ENCODE measurements around the gene NEU4. TPM values are rescaled to one million over a fixed set of nuclear protein-coding genes. Genes with fewer than 3 reads are reported as not detected.

NEU4 gene
- total RNA-seq, 1 experiment from 2014 or later = 3.9 TPM

DNA sequence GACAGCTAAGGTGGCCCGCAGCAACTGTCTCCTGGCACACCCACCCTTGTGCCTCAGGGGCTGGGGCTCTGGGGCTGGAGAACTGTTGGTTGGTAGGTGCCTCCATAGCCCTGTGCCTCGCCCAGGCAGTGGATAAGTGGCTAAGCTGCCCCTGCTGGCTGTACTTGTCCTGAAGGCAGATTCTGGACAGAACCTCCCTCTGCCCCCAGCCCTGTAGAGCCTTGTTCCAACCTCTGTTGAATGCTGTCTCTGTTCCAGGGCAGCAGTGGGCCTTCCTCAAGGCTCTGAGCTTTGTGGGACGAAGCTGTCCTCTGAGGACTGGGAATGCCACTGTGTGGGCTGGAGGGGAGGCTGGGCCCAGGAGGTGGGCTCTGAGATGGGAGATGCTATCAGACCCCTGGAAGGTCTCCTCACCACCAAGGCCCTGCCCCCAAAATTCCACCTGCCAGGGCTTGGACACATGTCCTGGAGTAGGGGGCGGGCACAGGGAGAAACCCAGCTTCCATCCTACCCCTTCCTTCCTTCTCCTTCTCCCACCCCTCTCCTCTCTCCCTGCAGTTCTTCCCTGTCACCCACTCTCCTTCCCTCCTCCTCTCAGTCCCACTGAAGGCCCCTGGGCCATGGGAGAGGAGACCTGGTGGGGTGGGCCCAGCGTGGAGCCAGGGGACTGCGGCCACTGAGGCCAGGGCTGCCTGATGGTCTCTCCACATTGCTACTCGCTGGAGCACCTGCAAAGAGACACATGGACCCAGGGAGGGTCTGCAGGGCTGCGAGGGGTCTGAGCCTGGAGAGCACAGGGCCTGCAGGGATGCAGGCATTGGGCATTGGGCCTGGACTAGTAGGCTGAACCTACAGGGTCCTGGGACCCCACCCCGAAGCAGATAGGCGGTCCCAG is 51.4 kb downstream of the NEU4 start:
- Histone ChIP-seq H3K9me3 (no peaks in the 10 kb centered on the region), H3K4me3 (ENCODE audit: low read depth, low read length) (no peak overlapping the region), H3K4me1 (no peaks in the 10 kb centered on the region), H3K36me3 (ENCODE audit: control insufficient read depth, insufficient read depth, low read length) (no peaks in the 10 kb centered on the region), H3K27me3 (replicated peaks; ENCODE audit: control insufficient read depth, insufficient read depth, low read length) (no peaks in the 10 kb centered on the region)
- no TSS peak for BruUV-seq (replicated peaks)
- DNase-seq = no peak
- TF ChIP-seq, protein P1, sequence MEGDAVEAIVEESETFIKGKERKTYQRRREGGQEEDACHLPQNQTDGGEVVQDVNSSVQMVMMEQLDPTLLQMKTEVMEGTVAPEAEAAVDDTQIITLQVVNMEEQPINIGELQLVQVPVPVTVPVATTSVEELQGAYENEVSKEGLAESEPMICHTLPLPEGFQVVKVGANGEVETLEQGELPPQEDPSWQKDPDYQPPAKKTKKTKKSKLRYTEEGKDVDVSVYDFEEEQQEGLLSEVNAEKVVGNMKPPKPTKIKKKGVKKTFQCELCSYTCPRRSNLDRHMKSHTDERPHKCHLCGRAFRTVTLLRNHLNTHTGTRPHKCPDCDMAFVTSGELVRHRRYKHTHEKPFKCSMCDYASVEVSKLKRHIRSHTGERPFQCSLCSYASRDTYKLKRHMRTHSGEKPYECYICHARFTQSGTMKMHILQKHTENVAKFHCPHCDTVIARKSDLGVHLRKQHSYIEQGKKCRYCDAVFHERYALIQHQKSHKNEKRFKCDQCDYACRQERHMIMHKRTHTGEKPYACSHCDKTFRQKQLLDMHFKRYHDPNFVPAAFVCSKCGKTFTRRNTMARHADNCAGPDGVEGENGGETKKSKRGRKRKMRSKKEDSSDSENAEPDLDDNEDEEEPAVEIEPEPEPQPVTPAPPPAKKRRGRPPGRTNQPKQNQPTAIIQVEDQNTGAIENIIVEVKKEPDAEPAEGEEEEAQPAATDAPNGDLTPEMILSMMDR (IDR thresholded peaks at IDR 0.05; ENCODE audit: insufficient read depth in 1 of 2, low read depth in 1 of 2, low read length in 1 of 2, severe bottlenecking in 1 of 2, unreplicated experiment in 1 of 2) = no peak
- H3K27ac Mint-ChIP-seq (ENCODE audit: unreplicated experiment) = no peak overlapping the region
- no peaks in the 10 kb centered on the region for H3K27me3 Mint-ChIP-seq (ENCODE audit: insufficient read depth, unreplicated experiment)
- POLR2A ChIA-PET = no interaction called here
- CTCF ChIA-PET = no interaction called here
- H3K4me3 Mint-ChIP-seq (ENCODE audit: unreplicated experiment) = no peak overlapping the region
- peaks cover 14% of the 10 kb centered on the region for H3K4me1 Mint-ChIP-seq (ENCODE audit: low read depth, unreplicated experiment)
- intact Hi-C loops (cut with micrococcal nuclease; ENCODE audit: unreplicated experiment) = no loop called here
- peaks cover 18% of the 10 kb centered on the region for H3K9me3 Mint-ChIP-seq (ENCODE audit: unreplicated experiment)
- peaks cover 6% of the 10 kb centered on the region for H3K36me3 Mint-ChIP-seq (ENCODE audit: insufficient read depth, unreplicated experiment)

DNA sequence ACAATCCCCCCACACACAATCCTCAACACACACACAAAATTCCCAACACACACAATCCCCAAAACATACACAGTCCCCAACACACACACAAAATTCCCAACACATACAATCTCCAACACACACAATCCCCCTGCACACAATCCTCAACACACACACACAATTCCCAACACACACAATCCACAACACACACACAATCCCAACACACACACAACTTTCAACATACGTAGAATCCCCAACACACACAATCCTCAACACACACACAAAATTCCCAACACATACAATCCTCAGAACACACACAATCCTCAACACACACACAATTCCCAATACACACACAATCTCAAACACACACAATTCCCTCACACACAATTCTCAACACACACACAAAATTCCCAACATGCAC is 52.3 kb downstream of the NEU4 start:
- Mint-ChIP-seq H3K27me3 (ENCODE audit: insufficient read depth, unreplicated experiment) (no peaks in the 10 kb centered on the region), H3K4me1 (ENCODE audit: low read depth, unreplicated experiment) (peaks cover 14% of the 10 kb centered on the region), H3K27ac (ENCODE audit: unreplicated experiment) (peak overlapping the region; percentile 1), H3K9me3 (ENCODE audit: unreplicated experiment) (peaks cover 23% of the 10 kb centered on the region), H3K4me3 (ENCODE audit: unreplicated experiment) (no peak overlapping the region), H3K36me3 (ENCODE audit: insufficient read depth, unreplicated experiment) (peaks cover 6% of the 10 kb centered on the region)
- ChIA-PET POLR2A (no interaction called here), CTCF (no interaction called here)
- Histone ChIP-seq H3K4me3 (ENCODE audit: low read depth, low read length) (no peak overlapping the region), H3K36me3 (ENCODE audit: control insufficient read depth, insufficient read depth, low read length) (no peaks in the 10 kb centered on the region), H3K4me1 (no peaks in the 10 kb centered on the region), H3K27me3 (replicated peaks; ENCODE audit: control insufficient read depth, insufficient read depth, low read length) (no peaks in the 10 kb centered on the region), H3K9me3 (no peaks in the 10 kb centered on the region)
- BruUV-seq (replicated peaks) = no TSS peak
- intact Hi-C loops (cut with micrococcal nuclease; ENCODE audit: unreplicated experiment) = no loop called here
- TF ChIP-seq, protein P1 (IDR thresholded peaks at IDR 0.05; ENCODE audit: insufficient read depth in 1 of 2, low read depth in 1 of 2, low read length in 1 of 2, severe bottlenecking in 1 of 2, unreplicated experiment in 1 of 2) = no peak
- no peak for DNase-seq

DNA sequence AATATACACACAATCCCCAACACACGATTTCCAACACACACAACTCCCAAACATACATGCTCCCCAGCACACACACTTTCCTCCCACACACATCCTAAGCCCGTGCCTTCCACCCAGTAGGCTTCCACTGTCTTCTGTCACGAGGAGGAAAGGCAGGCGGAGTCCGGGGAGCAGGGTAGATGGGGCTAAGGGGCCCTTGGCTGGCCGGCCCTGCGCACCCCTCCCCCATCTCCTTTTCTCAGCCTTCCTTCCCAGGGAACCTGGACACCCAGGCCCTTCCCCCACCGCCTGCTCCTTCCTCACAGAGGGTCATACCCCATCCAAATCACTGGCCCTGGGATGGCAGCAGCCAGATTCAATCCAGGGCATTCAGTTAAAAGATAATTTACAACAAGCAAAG is 53.1 kb downstream of the NEU4 start:
- BruUV-seq (replicated peaks) = no TSS peak
- TF ChIP-seq, protein P1 (IDR thresholded peaks at IDR 0.05; ENCODE audit: insufficient read depth in 1 of 2, low read depth in 1 of 2, low read length in 1 of 2, severe bottlenecking in 1 of 2, unreplicated experiment in 1 of 2) = no peak
- Mint-ChIP-seq H3K9me3 (ENCODE audit: unreplicated experiment) (peaks cover 23% of the 10 kb centered on the region), H3K4me3 (ENCODE audit: unreplicated experiment) (no peak overlapping the region), H3K36me3 (ENCODE audit: insufficient read depth, unreplicated experiment) (peaks cover 6% of the 10 kb centered on the region), H3K27me3 (ENCODE audit: insufficient read depth, unreplicated experiment) (no peaks in the 10 kb centered on the region), H3K27ac (ENCODE audit: unreplicated experiment) (no peak overlapping the region), H3K4me1 (ENCODE audit: low read depth, unreplicated experiment) (peaks cover 14% of the 10 kb centered on the region)
- H3K9me3 ChIP-seq = no peaks in the 10 kb centered on the region
- intact Hi-C loops (cut with micrococcal nuclease; ENCODE audit: unreplicated experiment) = no loop called here
- DNase-seq = no peak
- no peaks in the 10 kb centered on the region for H3K27me3 ChIP-seq (replicated peaks; ENCODE audit: control insufficient read depth, insufficient read depth, low read length)
- ChIA-PET CTCF (no interaction called here), POLR2A (no interaction called here)
- no peaks in the 10 kb centered on the region for H3K36me3 ChIP-seq (ENCODE audit: control insufficient read depth, insufficient read depth, low read length)
- H3K4me1 ChIP-seq = no peaks in the 10 kb centered on the region
- H3K4me3 ChIP-seq (ENCODE audit: low read depth, low read length) = no peak overlapping the region

Measured in Caco-2 (cell line).